Upper lobe of left lung (tissue), 4 donors: ENCODE measurements around the gene MVK.

ENCODE experiments used
- EP300 ChIP-seq, 4 donors: sonication (generic); formaldehyde crosslinking; IDR thresholded peaks; one replicate each; pipeline ENCODE4 v1.5.1; 2017; ENCODE audit warnings: antibody characterized with exemption in 4 of 4, control low read depth in 2 of 4
- POLR2A ChIP-seq, 4 donors: fragments of 450-650 bp; IDR thresholded peaks; one replicate each; pipeline ENCODE4 v1.5.1; 2016 to 2017; ENCODE audit warnings: antibody characterized with exemption in 4 of 4, mild to moderate bottlenecking in 2 of 4
- POLR2AphosphoS5 ChIP-seq, 2 donors: sonication (generic); formaldehyde crosslinking; IDR thresholded peaks; one replicate each; pipeline ENCODE4 v1.5.1; 2017; ENCODE audit warnings: antibody characterized with exemption in 2 of 2
- TF ChIP-seq, protein P1 (sequence below), 6 experiments: fragments of 450-650 bp in 4 of 6; fragments of 200-600 bp in 2 of 6; sonication (generic) in 2 of 6; IDR thresholded peaks; one replicate each; pipeline ENCODE4 v1.5.1; 2016 to 2019; ENCODE audit warnings: antibody characterized with exemption in 6 of 6

GRCh38 chr12:109553906-109554500 is 19.6 kb upstream of the MVK start:
- TF ChIP-seq, protein P1, sequence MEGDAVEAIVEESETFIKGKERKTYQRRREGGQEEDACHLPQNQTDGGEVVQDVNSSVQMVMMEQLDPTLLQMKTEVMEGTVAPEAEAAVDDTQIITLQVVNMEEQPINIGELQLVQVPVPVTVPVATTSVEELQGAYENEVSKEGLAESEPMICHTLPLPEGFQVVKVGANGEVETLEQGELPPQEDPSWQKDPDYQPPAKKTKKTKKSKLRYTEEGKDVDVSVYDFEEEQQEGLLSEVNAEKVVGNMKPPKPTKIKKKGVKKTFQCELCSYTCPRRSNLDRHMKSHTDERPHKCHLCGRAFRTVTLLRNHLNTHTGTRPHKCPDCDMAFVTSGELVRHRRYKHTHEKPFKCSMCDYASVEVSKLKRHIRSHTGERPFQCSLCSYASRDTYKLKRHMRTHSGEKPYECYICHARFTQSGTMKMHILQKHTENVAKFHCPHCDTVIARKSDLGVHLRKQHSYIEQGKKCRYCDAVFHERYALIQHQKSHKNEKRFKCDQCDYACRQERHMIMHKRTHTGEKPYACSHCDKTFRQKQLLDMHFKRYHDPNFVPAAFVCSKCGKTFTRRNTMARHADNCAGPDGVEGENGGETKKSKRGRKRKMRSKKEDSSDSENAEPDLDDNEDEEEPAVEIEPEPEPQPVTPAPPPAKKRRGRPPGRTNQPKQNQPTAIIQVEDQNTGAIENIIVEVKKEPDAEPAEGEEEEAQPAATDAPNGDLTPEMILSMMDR (IDR thresholded peaks at IDR 0.05) = no peak
- no peak for TF ChIP-seq POLR2A (IDR thresholded peaks at IDR 0.05)
- no peak for TF ChIP-seq EP300 (IDR thresholded peaks at IDR 0.05)
- TF ChIP-seq POLR2AphosphoS5 (IDR thresholded peaks at IDR 0.05) = no peak
